Endometrial microvascular endothelial cells (primary cell): ENCODE results near the gene IGLL5. TPM values are rescaled to one million over a fixed set of nuclear protein-coding genes. Genes with fewer than 3 reads are reported as not detected.

Source experiments
- in situ Hi-C: cut with HindIII; loops from 2 replicates; pipeline ENCODE4 v1.10.0; 2017; ENCODE audit warnings: low sequenced_read_pairs, low pct_unique_long_range_greater_than_20kb; ENCODE audit errors: inconsistent ontology term
- total RNA-seq: library from RNA; depleted of rRNA; stranded (reverse); fragments of >200 nt; gene quantifications from one replicate; pipeline ENCODE4 v1.2.3, GENCODE V29; 2015; ENCODE audit errors: inconsistent ontology term

The IGLL5 gene
- not detected for total RNA-seq

GRCh38 chr22:22887621-22888503 lies at the start of gene IGLL5:
IGLL5 (plus strand) TSS chr22:22887816; CDS start chr22:22888054, 238 bp downstream.
- in situ Hi-C loops: no loop called here

GRCh38 chr22:22838148-22838786 lies 49.3 kb upstream of the IGLL5 start:
- in situ Hi-C loops: no loop called here

- in situ Hi-C loops: no loop called here
Observed at GRCh38 chr22:22839570-22840314, 47.9 kb upstream of the IGLL5 start.

GRCh38 chr22:22840780-22841179 lies 46.8 kb upstream of the IGLL5 start:
- in situ Hi-C loops: no loop called here

GRCh38 chr22:22841598-22841997 lies 46.0 kb upstream of the IGLL5 start:
- in situ Hi-C loops: no loop called here

GRCh38 chr22:22842085-22842484 lies 45.5 kb upstream of the IGLL5 start:
- in situ Hi-C loops: no loop called here

GRCh38 chr22:22843848-22844247 lies 43.8 kb upstream of the IGLL5 start:
- in situ Hi-C loops: no loop called here

- in situ Hi-C loops: no loop called here
Observed at GRCh38 chr22:22847241-22847640, 40.4 kb upstream of the IGLL5 start.

- in situ Hi-C loops: no loop called here
Observed at GRCh38 chr22:22848364-22848866, 39.2 kb upstream of the IGLL5 start.

- in situ Hi-C loops: no loop called here
Observed at GRCh38 chr22:22849640-22850610, 37.7 kb upstream of the IGLL5 start.

GRCh38 chr22:22851969-22852368 lies 35.6 kb upstream of the IGLL5 start:
- in situ Hi-C loops: no loop called here

- in situ Hi-C loops: no loop called here
Observed at GRCh38 chr22:22853713-22854112, 33.9 kb upstream of the IGLL5 start.

GRCh38 chr22:22854466-22854865 lies 33.1 kb upstream of the IGLL5 start:
- in situ Hi-C loops: no loop called here

- in situ Hi-C loops: no loop called here
Observed at GRCh38 chr22:22855085-22855484, 32.5 kb upstream of the IGLL5 start.

GRCh38 chr22:22855617-22856308 lies 31.9 kb upstream of the IGLL5 start:
- in situ Hi-C loops: no loop called here

GRCh38 chr22:22856364-22856763 lies 31.3 kb upstream of the IGLL5 start:
- in situ Hi-C loops: no loop called here

- in situ Hi-C loops: no loop called here
Observed at GRCh38 chr22:22856885-22857606, 30.6 kb upstream of the IGLL5 start.
